Neural progenitor cell (in vitro differentiated cells): ENCODE measurements around the gene CPXM1. TPM values are rescaled to one million over a fixed set of nuclear protein-coding genes. Genes with fewer than 3 reads are reported as not detected.

Experiments
- DNase-seq: peaks from one replicate; pipeline ENCODE4 v3.0.0-alpha.2; 2016; ENCODE audit warnings: low spot score
- H2AFZ ChIP-seq: fragments of 200-600 bp; sonication (generic); replicated peaks from 2 replicates; pipeline ENCODE4 v1.6.1; 2016; ENCODE audit warnings: antibody characterized with exemption
- H3F3A ChIP-seq: fragments of 200-600 bp; sonication (generic); 2 replicates; pipeline ENCODE4 v1.6.1; 2016; ENCODE audit warnings: antibody characterized with exemption, low read depth
- H3K27ac ChIP-seq: fragments of 200-600 bp; sonication (generic); 2 replicates; pipeline ENCODE4 v1.5.1; 2016; ENCODE audit warnings: mild to moderate bottlenecking
- H3K27me3 ChIP-seq: fragments of 200-600 bp; sonication (generic); 2 replicates; pipeline ENCODE4 v1.6.1; 2016; ENCODE audit warnings: mild to moderate bottlenecking, moderate library complexity
- H3K36me3 ChIP-seq: fragments of 200-600 bp; sonication (generic); 2 replicates; pipeline ENCODE4 v1.5.1; 2016
- H3K4me1 ChIP-seq: fragments of 200-600 bp; sonication (generic); 2 replicates; pipeline ENCODE4 v1.6.1; 2016; ENCODE audit warnings: mixed run types
- H3K4me2 ChIP-seq: fragments of 200-600 bp; sonication (generic); 2 replicates; pipeline ENCODE4 v1.6.1; 2016
- H3K4me3 ChIP-seq: fragments of 200-600 bp; sonication (generic); 2 replicates; pipeline ENCODE4 v1.5.1; 2016
- H3K79me2 ChIP-seq: fragments of 200-600 bp; sonication (generic); 2 replicates; pipeline ENCODE4 v1.6.1; 2016; ENCODE audit warnings: low read depth
- H3K9ac ChIP-seq: fragments of 200-600 bp; sonication (generic); 2 replicates; pipeline ENCODE4 v1.6.1; 2016
- H3K9me3 ChIP-seq: fragments of 200-600 bp; sonication (generic); 2 replicates; pipeline ENCODE4 v1.5.1; 2016; ENCODE audit warnings: low read depth
- H4K20me1 ChIP-seq: fragments of 200-600 bp; sonication (generic); 2 replicates; pipeline ENCODE4 v1.6.1; 2016; ENCODE audit warnings: low read depth
- H3K27ac Mint-ChIP-seq: 3 replicates; pipeline ENCODE4 v1.8.0; 2021; ENCODE audit warnings: mixed read lengths
- H3K27me3 Mint-ChIP-seq: 2 replicates; pipeline ENCODE4 v1.8.0; 2022; ENCODE audit warnings: low read depth, mild to moderate bottlenecking, inconsistent platforms, moderate library complexity, mixed read lengths; ENCODE audit not compliant: insufficient read depth
- H3K36me3 Mint-ChIP-seq: 3 replicates; pipeline ENCODE4 v1.8.0; 2021; ENCODE audit warnings: mixed read lengths
- H3K4me1 Mint-ChIP-seq: 3 replicates; pipeline ENCODE4 v1.8.0; 2021; ENCODE audit warnings: mixed read lengths
- H3K4me3 Mint-ChIP-seq: 3 replicates; pipeline ENCODE4 v1.8.0; 2021; ENCODE audit warnings: mild to moderate bottlenecking, moderate library complexity, mixed read lengths
- H3K9me3 Mint-ChIP-seq: 3 replicates; pipeline ENCODE4 v1.8.0; 2020; ENCODE audit warnings: mixed read lengths
- CTCF ChIP-seq: fragments of 200-600 bp; sonication (generic); IDR thresholded peaks from 2 replicates; pipeline ENCODE4 v1.5.1; 2017; ENCODE audit warnings: antibody characterized with exemption, mild to moderate bottlenecking
- EZH2 ChIP-seq: fragments of 200-600 bp; sonication (generic); IDR thresholded peaks from 2 replicates; pipeline ENCODE4 v1.6.1; 2017; ENCODE audit warnings: antibody characterized with exemption, mild to moderate bottlenecking, moderate library complexity
- EZH2phosphoT487 ChIP-seq: fragments of 200-600 bp; sonication (generic); IDR thresholded peaks from 2 replicates; pipeline ENCODE4 v1.6.1; 2017; ENCODE audit warnings: antibody characterized with exemption
- total RNA-seq: library from RNA; depleted of rRNA; stranded (reverse); fragments of >200 nt; gene quantifications from 2 replicates; pipeline ENCODE4 v1.2.3, GENCODE V29; 2015; ENCODE audit warnings: low replicate concordance

The CPXM1 gene
- total RNA-seq, 1 donor from 2014 or later: 76.3 TPM

- H3K4me2 ChIP-seq: peak overlapping the region; percentile 37
- H2AFZ ChIP-seq: no peak overlapping the region
Measured at GRCh38 chr20:2760297-2760951, 40.0 kb downstream of the CPXM1 start.

DNA sequence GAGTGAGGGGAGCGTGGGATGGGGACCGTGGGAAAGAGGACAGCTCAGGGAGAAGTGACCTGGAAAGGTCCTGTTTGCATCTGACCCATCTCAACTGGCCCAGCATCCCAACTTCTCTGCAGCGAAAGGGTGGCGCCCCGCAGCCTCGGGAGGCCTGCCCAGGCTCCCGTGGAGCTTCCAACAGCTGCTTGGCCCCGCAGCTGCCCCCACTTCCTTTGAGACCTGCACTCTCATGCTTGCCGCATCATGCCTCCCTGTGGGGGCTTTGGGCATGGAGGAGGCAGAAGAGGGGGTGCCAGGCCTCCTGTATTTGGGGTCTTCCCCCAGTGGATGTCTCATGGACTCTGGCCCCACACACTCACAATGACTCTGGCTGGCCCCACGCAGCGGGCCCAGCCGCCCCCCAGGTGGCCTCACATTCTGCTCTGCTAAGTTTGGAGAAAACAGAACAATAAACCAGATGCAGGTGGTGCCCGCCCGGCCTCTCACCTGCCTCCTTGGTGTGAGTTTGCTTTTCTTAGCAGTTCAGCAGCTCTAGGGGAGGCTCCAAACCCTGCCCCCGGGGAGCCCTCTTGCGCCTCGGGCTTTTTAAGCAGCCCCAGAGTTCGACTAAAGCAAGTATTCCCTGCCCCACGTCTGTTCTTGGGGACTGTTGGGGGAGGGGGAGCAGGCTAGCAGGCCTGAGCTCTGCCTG, 40.7 kb downstream of the CPXM1 start:
- peaks cover 6% of the 10 kb centered on the region for H3K27me3 ChIP-seq
- no peaks in the 10 kb centered on the region for H3K9me3 ChIP-seq
- no peak for DNase-seq
- Mint-ChIP-seq H3K4me1 (peaks cover 12% of the 10 kb centered on the region), H3K27me3 (peaks cover 8% of the 10 kb centered on the region), H3K36me3 (no peaks in the 10 kb centered on the region), H3K27ac (no peak overlapping the region), H3K4me3 (no peak overlapping the region), H3K9me3 (no peaks in the 10 kb centered on the region)
- H3K4me1 ChIP-seq: peaks cover 17% of the 10 kb centered on the region
- no peaks in the 10 kb centered on the region for H4K20me1 ChIP-seq
- H3K79me2 ChIP-seq: no peaks in the 10 kb centered on the region
- no peaks in the 10 kb centered on the region for H3K36me3 ChIP-seq
- TF ChIP-seq EZH2phosphoT487: no peak
- TF ChIP-seq EZH2: no peak
- TF ChIP-seq CTCF: no peak
- H3K9ac ChIP-seq: no peak overlapping the region
- H3F3A ChIP-seq: no peaks in the 10 kb centered on the region
- H3K27ac ChIP-seq: no peak overlapping the region
- no peak overlapping the region for H2AFZ ChIP-seq
- no peak overlapping the region for H3K4me3 ChIP-seq
- peak overlapping the region; percentile 37 for H3K4me2 ChIP-seq

More at GRCh38 chr20:2760297-2760951, 40.0 kb downstream of the CPXM1 start:
- H3K27me3 ChIP-seq: no peaks in the 10 kb centered on the region
- H3K4me3 ChIP-seq: no peak overlapping the region
- H3K9me3 ChIP-seq: no peaks in the 10 kb centered on the region
- no peak overlapping the region for H3K27ac ChIP-seq
- H3K9ac ChIP-seq: no peak overlapping the region
- peaks cover 17% of the 10 kb centered on the region for H3K4me1 ChIP-seq
- Mint-ChIP-seq H3K4me3 (no peak overlapping the region), H3K27me3 (peaks cover 6% of the 10 kb centered on the region), H3K4me1 (peaks cover 12% of the 10 kb centered on the region), H3K9me3 (no peaks in the 10 kb centered on the region), H3K36me3 (no peaks in the 10 kb centered on the region), H3K27ac (no peak overlapping the region)
- H4K20me1 ChIP-seq: no peaks in the 10 kb centered on the region
- H3K36me3 ChIP-seq: no peaks in the 10 kb centered on the region
- no peak for DNase-seq
- H3K79me2 ChIP-seq: no peaks in the 10 kb centered on the region
- H3F3A ChIP-seq: no peaks in the 10 kb centered on the region
- no peak for TF ChIP-seq EZH2
- no peak for TF ChIP-seq CTCF
- TF ChIP-seq EZH2phosphoT487: no peak

- Mint-ChIP-seq H3K36me3 (no peaks in the 10 kb centered on the region), H3K4me3 (no peak overlapping the region), H3K27ac (no peak overlapping the region), H3K27me3 (peaks cover 11% of the 10 kb centered on the region), H3K4me1 (peaks cover 12% of the 10 kb centered on the region), H3K9me3 (no peaks in the 10 kb centered on the region)
- no peak for DNase-seq
- Histone ChIP-seq H2AFZ (no peak overlapping the region), H3K4me2 (no peak overlapping the region), H3K79me2 (no peaks in the 10 kb centered on the region), H3K27ac (no peak overlapping the region), H3K4me1 (peaks cover 17% of the 10 kb centered on the region), H4K20me1 (no peaks in the 10 kb centered on the region), H3K36me3 (no peaks in the 10 kb centered on the region), H3K9me3 (no peaks in the 10 kb centered on the region), H3K9ac (no peak overlapping the region), H3K4me3 (no peak overlapping the region), H3K27me3 (peaks cover 12% of the 10 kb centered on the region), H3F3A (no peaks in the 10 kb centered on the region)
- TF ChIP-seq CTCF (no peak), EZH2phosphoT487 (no peak), EZH2 (no peak)
Measured at GRCh38 chr20:2759143-2759542, 41.3 kb downstream of the CPXM1 start.
